Endothelial cell (in vitro differentiated cells): ENCODE data around the gene FAAP24. TPM values are rescaled to one million over a fixed set of nuclear protein-coding genes. Genes with fewer than 3 reads are reported as not detected.
"Not testable (repeated sequence)": the region's sequence is repeated elsewhere in the genome, so short reads cannot be mapped to it uniquely, and the experiment has no call there.

Source experiments
- DNase-seq: peaks from one replicate; pipeline ENCODE4 v3.0.0; 2021; ENCODE audit warnings: low spot score
- H3K27ac Mint-ChIP-seq: one replicate; pipeline ENCODE4 v1.8.0; 2021; ENCODE audit warnings: mixed read lengths, inconsistent platforms; ENCODE audit not compliant: unreplicated experiment
- H3K27me3 Mint-ChIP-seq: one replicate; pipeline ENCODE4 v1.8.0; 2021; ENCODE audit warnings: mild to moderate bottlenecking, moderate library complexity, mixed read lengths, inconsistent platforms; ENCODE audit not compliant: unreplicated experiment
- H3K36me3 Mint-ChIP-seq: one replicate; pipeline ENCODE4 v1.8.0; 2021; ENCODE audit warnings: mild to moderate bottlenecking, low read depth, mixed read lengths, inconsistent platforms; ENCODE audit not compliant: unreplicated experiment
- H3K4me1 Mint-ChIP-seq: one replicate; pipeline ENCODE4 v1.8.0; 2021; ENCODE audit warnings: mild to moderate bottlenecking, mixed read lengths, inconsistent platforms; ENCODE audit not compliant: unreplicated experiment
- H3K4me3 Mint-ChIP-seq: one replicate; pipeline ENCODE4 v1.8.0; 2021; ENCODE audit warnings: mild to moderate bottlenecking, mixed read lengths, inconsistent platforms; ENCODE audit not compliant: unreplicated experiment
- H3K9me3 Mint-ChIP-seq: one replicate; pipeline ENCODE4 v1.8.0; 2021; ENCODE audit warnings: mixed read lengths, inconsistent platforms; ENCODE audit not compliant: unreplicated experiment
- CTCF ChIP-seq: fragments of 200-600 bp; sonication (generic); IDR thresholded peaks from one replicate; pipeline ENCODE4 v1.5.0; 2021; ENCODE audit warnings: antibody characterized with exemption; ENCODE audit not compliant: unreplicated experiment
- total RNA-seq: library from RNA; stranded (reverse); fragmentation: NEBNext Ultra II Directional; extraction: Animal tissue kit (Norgen Biotek cat#: 25700); gene quantifications from one replicate; pipeline ENCODE4 v1.2.1, GENCODE V29; 2021; ENCODE audit not compliant: unreplicated experiment

The FAAP24 gene
- total RNA-seq, 1 donor from 2014 or later, result 2.8 TPM

GRCh38 chr19:33022472-33023116 lies 50.6 kb downstream of the FAAP24 start:
- Mint-ChIP-seq H3K27ac (no peak overlapping the region), H3K4me1 (no peaks in the 10 kb centered on the region), H3K4me3 (no peak overlapping the region), H3K27me3 (no peaks in the 10 kb centered on the region), H3K9me3 (no peaks in the 10 kb centered on the region), H3K36me3 (no peaks in the 10 kb centered on the region)
- peak; percentile 15 for DNase-seq
- no peak for TF ChIP-seq CTCF

- Mint-ChIP-seq H3K27me3 (no peaks in the 10 kb centered on the region), H3K27ac (no peak overlapping the region), H3K4me3 (no peak overlapping the region), H3K4me1 (no peaks in the 10 kb centered on the region), H3K36me3 (peaks cover 3% of the 10 kb centered on the region), H3K9me3 (no peaks in the 10 kb centered on the region)
- DNase-seq, result no peak
- TF ChIP-seq CTCF, result no peak
These were observed 52.4 kb downstream of the FAAP24 start for GRCh38 chr19:33024398-33024797.

GRCh38 chr19:33025468-33026238 lies 53.6 kb downstream of the FAAP24 start:
- not testable (repeated sequence) for H3K27me3 Mint-ChIP-seq, H3K27ac Mint-ChIP-seq, H3K4me3 Mint-ChIP-seq, H3K36me3 Mint-ChIP-seq, H3K9me3 Mint-ChIP-seq, DNase-seq, H3K4me1 Mint-ChIP-seq

- not testable (repeated sequence) for H3K9me3 Mint-ChIP-seq, H3K4me1 Mint-ChIP-seq, H3K4me3 Mint-ChIP-seq, DNase-seq, H3K36me3 Mint-ChIP-seq, H3K27ac Mint-ChIP-seq, H3K27me3 Mint-ChIP-seq
These were observed 54.6 kb downstream of the FAAP24 start for GRCh38 chr19:33026602-33027001.

Other genes starting within 250 kb of the FAAP24 start
- 0.46 TPM for gene SLC7A9, start 102.5 kb upstream of the FAAP24 start, total RNA-seq
- gene CEP89, start 284 bp upstream of the FAAP24 start, total RNA-seq, result 34.3 TPM
- 4.5 TPM for gene RHPN2, start 92.6 kb downstream of the FAAP24 start, total RNA-seq
- gene GPATCH1, start 108.9 kb downstream of the FAAP24 start, total RNA-seq, result 8.7 TPM
- gene WDR88, start 159.9 kb downstream of the FAAP24 start, total RNA-seq, result not detected
- 5.4 TPM for gene LRP3, start 222.1 kb downstream of the FAAP24 start, total RNA-seq